ENCODE results near the gene ANKRD12. TPM values are rescaled to one million over a fixed set of nuclear protein-coding genes. Genes with fewer than 3 reads are reported as not detected.
"Not testable (repeated sequence)": the region's sequence is repeated elsewhere in the genome, so short reads cannot be mapped to it uniquely, and the experiment has no call there.

The ANKRD12 gene
- total and polyA plus RNA-seq, 2 of the 4 experiments (the other 2 are of a cell fraction) = 2.6 to 12.9 TPM

- CTCF ChIA-PET = interaction anchor here (0.7 kb wide), 1 partner anchor 450 kb away, joined by 11 read pairs; no protein-coding TSS in a partner anchor
- Histone ChIP-seq H3K9me1 (ENCODE audit: insufficient read depth, low read length) (peaks cover 18% of the 10 kb centered on the region), H3K4me1 (ENCODE audit: control insufficient read depth, insufficient read depth, low read length) (peaks cover 13% of the 10 kb centered on the region)
- H4K8ac ChIP-seq (ENCODE audit: low read depth in 2 of 2, low read length in 2 of 2); H4K5ac ChIP-seq (ENCODE audit: low read depth, low read length); H3K4me2 ChIP-seq (ENCODE audit: low read depth, low read length); in situ Hi-C loops (cut with MboI; ENCODE audit: low sequenced_read_pairs); H3K27ac ChIP-seq (ENCODE audit: insufficient read depth, low read length); H2BK15ac ChIP-seq (ENCODE audit: low read depth, low read length); H4K20me1 ChIP-seq (ENCODE audit: insufficient read depth, low read length); H2BK120ac ChIP-seq (ENCODE audit: low read depth, low read length); intact Hi-C loops (cut with micrococcal nuclease); H3K27me3 ChIP-seq (ENCODE audit: control insufficient read depth, insufficient read depth, low read length); H3K79me1 ChIP-seq (ENCODE audit: low read depth in 1 of 2, low read length in 2 of 2); DNase-seq; ATAC-seq (ENCODE audit: low read depth); H3K4ac ChIP-seq (ENCODE audit: low read depth, low read length); H3K4me3 ChIP-seq (ENCODE audit: insufficient read depth, low read depth, low read length); H3K23ac ChIP-seq (ENCODE audit: low read depth, low read length); H2BK20ac ChIP-seq (ENCODE audit: low read depth, low read length); H2AFZ ChIP-seq (replicated peaks; ENCODE audit: low read length, poor library complexity); H2BK5ac ChIP-seq (ENCODE audit: low read depth, low read length, poor library complexity, severe bottlenecking); H3K36me3 ChIP-seq (ENCODE audit: control insufficient read depth, insufficient read depth, low read length); H3K9me3 ChIP-seq (ENCODE audit: control insufficient read depth, insufficient read depth, low read length); H3K9ac ChIP-seq (ENCODE audit: low read depth, low read length); H3K14ac ChIP-seq (replicated peaks; ENCODE audit: low read depth, low read length); dilution Hi-C loops (cut with HindIII; ENCODE audit: low sequenced_read_pairs, unreplicated experiment); H3K56ac ChIP-seq (ENCODE audit: extremely low read depth, insufficient read depth, low read length); H4K91ac ChIP-seq (ENCODE audit: insufficient read depth, low read depth, low read length); POLR2A ChIA-PET (ENCODE audit: unreplicated experiment); H2AK9ac ChIP-seq (replicated peaks; ENCODE audit: low read depth, low read length, poor library complexity); H2AK5ac ChIP-seq (ENCODE audit: low read depth, low read length); BruUV-seq (replicated peaks); H3K18ac ChIP-seq (ENCODE audit: low read depth, low read length): not testable (repeated sequence)
- no CpG with 5 or more reads among the region's 3 CpGs for WGBS, 2 experiments (ENCODE audit: extremely low coverage in 2 of 2, insufficient read length in 1 of 2)
Observed at GRCh38 chr18:9093109-9093508, 43.5 kb upstream of the ANKRD12 start.
